GM23338 (cell line): ENCODE data around the gene RPF1. TPM values are rescaled to one million over a fixed set of nuclear protein-coding genes. Genes with fewer than 3 reads are reported as not detected.

Experiments
- ATAC-seq: fragments of 200-7000 bp; cut with Tn5 transposase; 3 replicates; pipeline ENCODE4 v1.9.1; 2020
- DNase-seq: peaks from one replicate; pipeline ENCODE4 v3.0.0-alpha.2; 2015; ENCODE audit warnings: low spot score
- H2AFZ ChIP-seq: fragments of 200-600 bp; sonication (generic); 2 replicates; pipeline ENCODE4 v1.8.0; 2016; ENCODE audit warnings: antibody characterized with exemption, mild to moderate bottlenecking, moderate library complexity
- H3F3A ChIP-seq: fragments of 200-600 bp; sonication (generic); replicated peaks from 2 replicates; pipeline ENCODE4 v1.8.0; 2017; ENCODE audit warnings: antibody characterized with exemption, mixed run types, low read depth
- H3K27ac ChIP-seq: fragments of 200-600 bp; sonication (generic); 2 replicates; pipeline ENCODE4 v1.6.1; 2016; ENCODE audit warnings: low read depth
- H3K27me3 ChIP-seq: fragments of 200-600 bp; sonication (generic); 2 replicates; pipeline ENCODE4 v1.8.0; 2016; ENCODE audit warnings: mild to moderate bottlenecking, mixed run types, moderate library complexity; ENCODE audit not compliant: insufficient read depth
- H3K36me3 ChIP-seq: fragments of 200-600 bp; sonication (generic); 2 replicates; pipeline ENCODE4 v1.8.0; 2016; ENCODE audit warnings: mild to moderate bottlenecking; ENCODE audit not compliant: insufficient read depth
- H3K4me1 ChIP-seq: fragments of 200-600 bp; sonication (generic); 2 replicates; pipeline ENCODE4 v1.8.0; 2016; ENCODE audit warnings: mild to moderate bottlenecking, moderate library complexity; ENCODE audit not compliant: insufficient read depth
- H3K4me2 ChIP-seq: fragments of 200-600 bp; sonication (generic); 2 replicates; pipeline ENCODE4 v1.7.1; 2017; ENCODE audit warnings: mixed run types
- H3K4me3 ChIP-seq: fragments of 200-600 bp; sonication (generic); 2 replicates; pipeline ENCODE4 v1.6.1; 2016; ENCODE audit warnings: mixed run types
- H3K79me2 ChIP-seq: fragments of 200-600 bp; sonication (generic); replicated peaks from 2 replicates; pipeline ENCODE4 v1.8.0; 2017; ENCODE audit warnings: mild to moderate bottlenecking; ENCODE audit not compliant: insufficient read depth
- H3K9me2 ChIP-seq: fragments of 200-600 bp; sonication (generic); 2 replicates; pipeline ENCODE4 v1.8.0; 2017; ENCODE audit not compliant: insufficient read depth
- H4K20me1 ChIP-seq: fragments of 200-600 bp; sonication (generic); replicated peaks from 2 replicates; pipeline ENCODE4 v1.8.0; 2017; ENCODE audit warnings: mild to moderate bottlenecking; ENCODE audit not compliant: insufficient read depth
- H3K27ac Mint-ChIP-seq: 2 replicates; pipeline ENCODE4 v1.8.0; 2020; ENCODE audit warnings: inconsistent platforms, mild to moderate bottlenecking, moderate library complexity, mixed read lengths
- H3K27me3 Mint-ChIP-seq: 3 replicates; pipeline ENCODE4 v1.8.0; 2022; ENCODE audit warnings: low read depth, mild to moderate bottlenecking, moderate library complexity, mixed read lengths, inconsistent platforms; ENCODE audit not compliant: insufficient read depth, poor library complexity
- H3K36me3 Mint-ChIP-seq: 3 replicates; pipeline ENCODE4 v1.8.0; 2021; ENCODE audit warnings: low read depth, mild to moderate bottlenecking, inconsistent platforms, moderate library complexity, mixed read lengths
- H3K4me1 Mint-ChIP-seq: 3 replicates; pipeline ENCODE4 v1.8.0; 2020; ENCODE audit warnings: mild to moderate bottlenecking, inconsistent platforms, mixed read lengths
- H3K4me3 Mint-ChIP-seq: 3 replicates; pipeline ENCODE4 v1.8.0; 2021; ENCODE audit warnings: moderate library complexity, mild to moderate bottlenecking, inconsistent platforms, mixed read lengths
- H3K9me3 Mint-ChIP-seq: 3 replicates; pipeline ENCODE4 v1.8.0; 2020; ENCODE audit warnings: moderate library complexity, mild to moderate bottlenecking, inconsistent platforms, mixed read lengths
- CREB1 ChIP-seq: fragments of 250-450 bp; sonication (Bioruptor Pico); IDR thresholded peaks from 2 replicates; pipeline ENCODE4 v1.5.0; 2020; ENCODE audit warnings: low read depth, mild to moderate bottlenecking, moderate library complexity
- EZH2 ChIP-seq: fragments of 200-600 bp; sonication (generic); IDR thresholded peaks from one replicate; pipeline ENCODE4 v1.8.0; 2017; ENCODE audit warnings: antibody characterized with exemption, mild to moderate bottlenecking, low read depth; ENCODE audit not compliant: unreplicated experiment
- EZH2phosphoT487 ChIP-seq: fragments of 200-600 bp; sonication (generic); IDR thresholded peaks from one replicate; pipeline ENCODE4 v1.8.1; 2018; ENCODE audit warnings: antibody characterized with exemption; ENCODE audit not compliant: unreplicated experiment
- JUNB ChIP-seq: IDR thresholded peaks from one replicate; pipeline ENCODE4 v1.6.1; 2016; ENCODE audit warnings: antibody characterized with exemption; ENCODE audit not compliant: unreplicated experiment
- NANOG ChIP-seq: IDR thresholded peaks from 2 replicates; pipeline ENCODE4 v1.6.1; 2016; ENCODE audit warnings: antibody characterized with exemption, borderline replicate concordance
- POLR2AphosphoS5 ChIP-seq: IDR thresholded peaks from 2 replicates; pipeline ENCODE4 v1.6.1; 2016; ENCODE audit warnings: antibody characterized with exemption, low read depth
- STAT1 ChIP-seq: IDR thresholded peaks from one replicate; pipeline ENCODE4 v1.6.1; 2016; ENCODE audit warnings: antibody characterized with exemption; ENCODE audit not compliant: unreplicated experiment
- ZNF114 ChIP-seq: fragments of 250-450 bp; sonication (Bioruptor Pico); IDR thresholded peaks from 2 replicates; pipeline ENCODE4 v1.5.0; 2020; ENCODE audit warnings: mild to moderate bottlenecking, moderate library complexity
- ZNF331 ChIP-seq: fragments of 250-450 bp; sonication (Bioruptor Pico); IDR thresholded peaks from 2 replicates; pipeline ENCODE4 v1.5.0; 2020; ENCODE audit warnings: low read depth, mild to moderate bottlenecking, moderate library complexity
- polyA plus RNA-seq: library from polyadenylated mRNA; unstranded; fragments of >200 nt; fragmentation: Nextera tagmentation; extraction: Ambion mirVana; gene quantifications from 2 replicates; pipeline ENCODE4 v1.2.1, GENCODE V29; 2016
- total RNA-seq: library from RNA; depleted of rRNA; stranded (reverse); fragments of >200 nt; shearing (Covaris generic); gene quantifications from 2 replicates; pipeline ENCODE4 v1.2.3, GENCODE V29; 2014
- TF ChIP-seq, protein P1 (sequence below): IDR thresholded peaks from 2 replicates; pipeline ENCODE4 v1.6.1; 2016; ENCODE audit warnings: antibody characterized with exemption
- TF ChIP-seq, protein P2 (sequence below), 2 experiments: fragments of 200-600 bp in 1 of 2; sonication (generic) in 1 of 2; conservative IDR thresholded peaks; 2 replicates each; pipeline versions ENCODE4 v1.5.1 to v1.6.1; 2016 to 2017; ENCODE audit warnings: antibody characterized with exemption in 2 of 2, low read depth in 2 of 2, mild to moderate bottlenecking in 2 of 2, moderate library complexity in 1 of 2
- TF ChIP-seq, protein P3 (sequence below): fragments of 250-450 bp; sonication (Bioruptor Pico); IDR thresholded peaks from 2 replicates; pipeline ENCODE4 v1.5.0; 2020; ENCODE audit warnings: mild to moderate bottlenecking, moderate library complexity
- TF ChIP-seq, protein P4 (sequence below): IDR thresholded peaks from one replicate; pipeline ENCODE4 v1.6.1; 2018; ENCODE audit warnings: antibody characterized with exemption; ENCODE audit not compliant: unreplicated experiment

Gene RPF1
- total and polyA plus RNA-seq, 2 experiments from 2014 or later = 56.4 to 57.1 TPM

DNA sequence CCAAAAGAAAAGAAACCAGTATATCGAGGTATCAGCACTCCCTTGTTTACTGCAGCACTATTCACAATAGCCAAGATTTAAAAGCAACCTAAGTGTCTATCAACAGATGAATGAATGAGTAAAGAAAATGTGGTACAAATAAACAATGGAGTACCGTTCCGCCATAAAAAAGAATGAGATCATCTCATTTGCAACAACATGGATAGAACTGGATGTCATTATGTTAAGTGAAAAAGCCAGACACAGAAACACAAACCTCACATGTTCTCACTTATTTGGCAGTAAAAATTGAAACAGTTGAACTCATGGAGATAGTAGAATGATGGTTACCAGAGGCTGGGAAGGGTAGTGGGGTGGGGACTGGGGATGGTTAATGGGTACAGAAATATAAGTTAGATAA lies 31.6 kb downstream of the RPF1 start:
- no peaks in the 10 kb centered on the region; the same call in 1 of the 2 replicates for H3K9me2 ChIP-seq
- H3K4me3 Mint-ChIP-seq = no peak overlapping the region
- no peaks in the 10 kb centered on the region for H3K79me2 ChIP-seq
- no peaks in the 10 kb centered on the region for H4K20me1 ChIP-seq
- no peak overlapping the region for H2AFZ ChIP-seq
- H3K4me2 ChIP-seq = no peak overlapping the region
- H3K27me3 Mint-ChIP-seq = peaks cover 6% of the 10 kb centered on the region
- 0 out of 3 replicates have a peak, but pooled peaks cover 6% of the 10 kb centered on the region for H3K36me3 Mint-ChIP-seq
- H3K27ac ChIP-seq = no peak overlapping the region
- ATAC-seq (no peak), DNase-seq (no peak)
- no peak for TF ChIP-seq ZNF114 (CRISPR knock-in tag)
- no peak for TF ChIP-seq ZNF331 (CRISPR knock-in tag)
- no peak for TF ChIP-seq JUNB
- TF ChIP-seq, protein P1, sequence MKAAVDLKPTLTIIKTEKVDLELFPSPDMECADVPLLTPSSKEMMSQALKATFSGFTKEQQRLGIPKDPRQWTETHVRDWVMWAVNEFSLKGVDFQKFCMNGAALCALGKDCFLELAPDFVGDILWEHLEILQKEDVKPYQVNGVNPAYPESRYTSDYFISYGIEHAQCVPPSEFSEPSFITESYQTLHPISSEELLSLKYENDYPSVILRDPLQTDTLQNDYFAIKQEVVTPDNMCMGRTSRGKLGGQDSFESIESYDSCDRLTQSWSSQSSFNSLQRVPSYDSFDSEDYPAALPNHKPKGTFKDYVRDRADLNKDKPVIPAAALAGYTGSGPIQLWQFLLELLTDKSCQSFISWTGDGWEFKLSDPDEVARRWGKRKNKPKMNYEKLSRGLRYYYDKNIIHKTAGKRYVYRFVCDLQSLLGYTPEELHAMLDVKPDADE = no peak
- TF ChIP-seq, protein P2, sequence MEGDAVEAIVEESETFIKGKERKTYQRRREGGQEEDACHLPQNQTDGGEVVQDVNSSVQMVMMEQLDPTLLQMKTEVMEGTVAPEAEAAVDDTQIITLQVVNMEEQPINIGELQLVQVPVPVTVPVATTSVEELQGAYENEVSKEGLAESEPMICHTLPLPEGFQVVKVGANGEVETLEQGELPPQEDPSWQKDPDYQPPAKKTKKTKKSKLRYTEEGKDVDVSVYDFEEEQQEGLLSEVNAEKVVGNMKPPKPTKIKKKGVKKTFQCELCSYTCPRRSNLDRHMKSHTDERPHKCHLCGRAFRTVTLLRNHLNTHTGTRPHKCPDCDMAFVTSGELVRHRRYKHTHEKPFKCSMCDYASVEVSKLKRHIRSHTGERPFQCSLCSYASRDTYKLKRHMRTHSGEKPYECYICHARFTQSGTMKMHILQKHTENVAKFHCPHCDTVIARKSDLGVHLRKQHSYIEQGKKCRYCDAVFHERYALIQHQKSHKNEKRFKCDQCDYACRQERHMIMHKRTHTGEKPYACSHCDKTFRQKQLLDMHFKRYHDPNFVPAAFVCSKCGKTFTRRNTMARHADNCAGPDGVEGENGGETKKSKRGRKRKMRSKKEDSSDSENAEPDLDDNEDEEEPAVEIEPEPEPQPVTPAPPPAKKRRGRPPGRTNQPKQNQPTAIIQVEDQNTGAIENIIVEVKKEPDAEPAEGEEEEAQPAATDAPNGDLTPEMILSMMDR (conservative IDR thresholded peaks at IDR 0.05; ENCODE audit: low read depth in 2 of 2) = no peak
- no peak for TF ChIP-seq EZH2
- no peak for TF ChIP-seq EZH2phosphoT487
- no peak for TF ChIP-seq STAT1
- no peak for TF ChIP-seq CREB1 (CRISPR knock-in tag)
- TF ChIP-seq POLR2AphosphoS5 = no peak
- TF ChIP-seq, protein P3, sequence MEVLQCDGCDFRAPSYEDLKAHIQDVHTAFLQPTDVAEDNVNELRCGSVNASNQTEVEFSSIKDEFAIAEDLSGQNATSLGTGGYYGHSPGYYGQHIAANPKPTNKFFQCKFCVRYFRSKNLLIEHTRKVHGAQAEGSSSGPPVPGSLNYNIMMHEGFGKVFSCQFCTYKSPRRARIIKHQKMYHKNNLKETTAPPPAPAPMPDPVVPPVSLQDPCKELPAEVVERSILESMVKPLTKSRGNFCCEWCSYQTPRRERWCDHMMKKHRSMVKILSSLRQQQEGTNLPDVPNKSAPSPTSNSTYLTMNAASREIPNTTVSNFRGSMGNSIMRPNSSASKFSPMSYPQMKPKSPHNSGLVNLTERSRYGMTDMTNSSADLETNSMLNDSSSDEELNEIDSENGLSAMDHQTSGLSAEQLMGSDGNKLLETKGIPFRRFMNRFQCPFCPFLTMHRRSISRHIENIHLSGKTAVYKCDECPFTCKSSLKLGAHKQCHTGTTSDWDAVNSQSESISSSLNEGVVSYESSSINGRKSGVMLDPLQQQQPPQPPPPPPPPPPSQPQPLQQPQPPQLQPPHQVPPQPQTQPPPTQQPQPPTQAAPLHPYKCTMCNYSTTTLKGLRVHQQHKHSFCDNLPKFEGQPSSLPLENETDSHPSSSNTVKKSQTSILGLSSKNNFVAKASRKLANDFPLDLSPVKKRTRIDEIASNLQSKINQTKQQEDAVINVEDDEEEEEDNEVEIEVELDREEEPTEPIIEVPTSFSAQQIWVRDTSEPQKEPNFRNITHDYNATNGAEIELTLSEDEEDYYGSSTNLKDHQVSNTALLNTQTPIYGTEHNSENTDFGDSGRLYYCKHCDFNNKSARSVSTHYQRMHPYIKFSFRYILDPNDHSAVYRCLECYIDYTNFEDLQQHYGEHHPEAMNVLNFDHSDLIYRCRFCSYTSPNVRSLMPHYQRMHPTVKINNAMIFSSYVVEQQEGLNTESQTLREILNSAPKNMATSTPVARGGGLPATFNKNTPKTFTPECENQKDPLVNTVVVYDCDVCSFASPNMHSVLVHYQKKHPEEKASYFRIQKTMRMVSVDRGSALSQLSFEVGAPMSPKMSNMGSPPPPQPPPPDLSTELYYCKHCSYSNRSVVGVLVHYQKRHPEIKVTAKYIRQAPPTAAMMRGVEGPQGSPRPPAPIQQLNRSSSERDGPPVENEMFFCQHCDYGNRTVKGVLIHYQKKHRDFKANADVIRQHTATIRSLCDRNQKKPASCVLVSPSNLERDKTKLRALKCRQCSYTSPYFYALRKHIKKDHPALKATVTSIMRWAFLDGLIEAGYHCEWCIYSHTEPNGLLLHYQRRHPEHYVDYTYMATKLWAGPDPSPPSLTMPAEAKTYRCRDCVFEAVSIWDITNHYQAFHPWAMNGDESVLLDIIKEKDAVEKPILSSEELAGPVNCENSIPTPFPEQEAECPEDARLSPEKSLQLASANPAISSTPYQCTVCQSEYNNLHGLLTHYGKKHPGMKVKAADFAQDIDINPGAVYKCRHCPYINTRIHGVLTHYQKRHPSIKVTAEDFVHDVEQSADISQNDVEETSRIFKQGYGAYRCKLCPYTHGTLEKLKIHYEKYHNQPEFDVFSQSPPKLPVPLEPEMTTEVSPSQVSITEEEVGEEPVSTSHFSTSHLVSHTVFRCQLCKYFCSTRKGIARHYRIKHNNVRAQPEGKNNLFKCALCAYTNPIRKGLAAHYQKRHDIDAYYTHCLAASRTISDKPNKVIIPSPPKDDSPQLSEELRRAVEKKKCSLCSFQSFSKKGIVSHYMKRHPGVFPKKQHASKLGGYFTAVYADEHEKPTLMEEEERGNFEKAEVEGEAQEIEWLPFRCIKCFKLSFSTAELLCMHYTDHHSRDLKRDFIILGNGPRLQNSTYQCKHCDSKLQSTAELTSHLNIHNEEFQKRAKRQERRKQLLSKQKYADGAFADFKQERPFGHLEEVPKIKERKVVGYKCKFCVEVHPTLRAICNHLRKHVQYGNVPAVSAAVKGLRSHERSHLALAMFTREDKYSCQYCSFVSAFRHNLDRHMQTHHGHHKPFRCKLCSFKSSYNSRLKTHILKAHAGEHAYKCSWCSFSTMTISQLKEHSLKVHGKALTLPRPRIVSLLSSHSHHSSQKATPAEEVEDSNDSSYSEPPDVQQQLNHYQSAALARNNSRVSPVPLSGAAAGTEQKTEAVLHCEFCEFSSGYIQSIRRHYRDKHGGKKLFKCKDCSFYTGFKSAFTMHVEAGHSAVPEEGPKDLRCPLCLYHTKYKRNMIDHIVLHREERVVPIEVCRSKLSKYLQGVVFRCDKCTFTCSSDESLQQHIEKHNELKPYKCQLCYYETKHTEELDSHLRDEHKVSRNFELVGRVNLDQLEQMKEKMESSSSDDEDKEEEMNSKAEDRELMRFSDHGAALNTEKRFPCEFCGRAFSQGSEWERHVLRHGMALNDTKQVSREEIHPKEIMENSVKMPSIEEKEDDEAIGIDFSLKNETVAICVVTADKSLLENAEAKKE (CRISPR knock-in tag) = no peak
- TF ChIP-seq, protein P4, sequence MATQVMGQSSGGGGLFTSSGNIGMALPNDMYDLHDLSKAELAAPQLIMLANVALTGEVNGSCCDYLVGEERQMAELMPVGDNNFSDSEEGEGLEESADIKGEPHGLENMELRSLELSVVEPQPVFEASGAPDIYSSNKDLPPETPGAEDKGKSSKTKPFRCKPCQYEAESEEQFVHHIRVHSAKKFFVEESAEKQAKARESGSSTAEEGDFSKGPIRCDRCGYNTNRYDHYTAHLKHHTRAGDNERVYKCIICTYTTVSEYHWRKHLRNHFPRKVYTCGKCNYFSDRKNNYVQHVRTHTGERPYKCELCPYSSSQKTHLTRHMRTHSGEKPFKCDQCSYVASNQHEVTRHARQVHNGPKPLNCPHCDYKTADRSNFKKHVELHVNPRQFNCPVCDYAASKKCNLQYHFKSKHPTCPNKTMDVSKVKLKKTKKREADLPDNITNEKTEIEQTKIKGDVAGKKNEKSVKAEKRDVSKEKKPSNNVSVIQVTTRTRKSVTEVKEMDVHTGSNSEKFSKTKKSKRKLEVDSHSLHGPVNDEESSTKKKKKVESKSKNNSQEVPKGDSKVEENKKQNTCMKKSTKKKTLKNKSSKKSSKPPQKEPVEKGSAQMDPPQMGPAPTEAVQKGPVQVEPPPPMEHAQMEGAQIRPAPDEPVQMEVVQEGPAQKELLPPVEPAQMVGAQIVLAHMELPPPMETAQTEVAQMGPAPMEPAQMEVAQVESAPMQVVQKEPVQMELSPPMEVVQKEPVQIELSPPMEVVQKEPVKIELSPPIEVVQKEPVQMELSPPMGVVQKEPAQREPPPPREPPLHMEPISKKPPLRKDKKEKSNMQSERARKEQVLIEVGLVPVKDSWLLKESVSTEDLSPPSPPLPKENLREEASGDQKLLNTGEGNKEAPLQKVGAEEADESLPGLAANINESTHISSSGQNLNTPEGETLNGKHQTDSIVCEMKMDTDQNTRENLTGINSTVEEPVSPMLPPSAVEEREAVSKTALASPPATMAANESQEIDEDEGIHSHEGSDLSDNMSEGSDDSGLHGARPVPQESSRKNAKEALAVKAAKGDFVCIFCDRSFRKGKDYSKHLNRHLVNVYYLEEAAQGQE = no peak
- TF ChIP-seq NANOG = no peak
- H3K4me1 Mint-ChIP-seq = peaks cover 2% of the 10 kb centered on the region; the same call in 1 of the 3 replicates
- H3K27ac Mint-ChIP-seq = no peak overlapping the region
- H3K4me3 ChIP-seq = no peak overlapping the region
- no peaks in the 10 kb centered on the region for H3K27me3 ChIP-seq
- no peaks in the 10 kb centered on the region for H3F3A ChIP-seq
- peaks cover 8% of the 10 kb centered on the region; the same call in 1 of the 2 replicates for H3K4me1 ChIP-seq
- peaks cover 9% of the 10 kb centered on the region; the same call in 1 of the 3 replicates for H3K9me3 Mint-ChIP-seq
- no peaks in the 10 kb centered on the region for H3K36me3 ChIP-seq
